ENCODE data around the gene TEPSIN.

GRCh38 chr17:81180836-81181810 is 57.7 kb downstream of the TEPSIN start:
- TF ChIP-seq CTCF (IDR thresholded peaks at IDR 0.05) (no peak), POLR2A (IDR thresholded peaks at IDR 0.05) (no peak)
